ENCODE data around the gene CKM.

The CKM gene

GRCh38 chr19:45295873-45296272 is 26.8 kb downstream of the CKM start:
- no peaks in the 10 kb centered on the region for H3K79me2 ChIP-seq (ENCODE audit: low read length)
- no peaks in the 10 kb centered on the region for H4K20me1 ChIP-seq (ENCODE audit: insufficient read depth, low read length)
- H2AFZ ChIP-seq (ENCODE audit: low read depth, low read length): no peak overlapping the region
- H3K27ac ChIP-seq (ENCODE audit: low read length): no peak overlapping the region
- H3K9me3 ChIP-seq (ENCODE audit: insufficient read depth, low read length): no peaks in the 10 kb centered on the region
- no peak overlapping the region for H3K4me3 ChIP-seq (ENCODE audit: low read length)
- peaks cover 9% of the 10 kb centered on the region for H3K36me3 ChIP-seq (replicated peaks; ENCODE audit: low read depth, low read length)
- H3K9ac ChIP-seq (ENCODE audit: low read length): no peak overlapping the region
- TF ChIP-seq, protein P1, sequence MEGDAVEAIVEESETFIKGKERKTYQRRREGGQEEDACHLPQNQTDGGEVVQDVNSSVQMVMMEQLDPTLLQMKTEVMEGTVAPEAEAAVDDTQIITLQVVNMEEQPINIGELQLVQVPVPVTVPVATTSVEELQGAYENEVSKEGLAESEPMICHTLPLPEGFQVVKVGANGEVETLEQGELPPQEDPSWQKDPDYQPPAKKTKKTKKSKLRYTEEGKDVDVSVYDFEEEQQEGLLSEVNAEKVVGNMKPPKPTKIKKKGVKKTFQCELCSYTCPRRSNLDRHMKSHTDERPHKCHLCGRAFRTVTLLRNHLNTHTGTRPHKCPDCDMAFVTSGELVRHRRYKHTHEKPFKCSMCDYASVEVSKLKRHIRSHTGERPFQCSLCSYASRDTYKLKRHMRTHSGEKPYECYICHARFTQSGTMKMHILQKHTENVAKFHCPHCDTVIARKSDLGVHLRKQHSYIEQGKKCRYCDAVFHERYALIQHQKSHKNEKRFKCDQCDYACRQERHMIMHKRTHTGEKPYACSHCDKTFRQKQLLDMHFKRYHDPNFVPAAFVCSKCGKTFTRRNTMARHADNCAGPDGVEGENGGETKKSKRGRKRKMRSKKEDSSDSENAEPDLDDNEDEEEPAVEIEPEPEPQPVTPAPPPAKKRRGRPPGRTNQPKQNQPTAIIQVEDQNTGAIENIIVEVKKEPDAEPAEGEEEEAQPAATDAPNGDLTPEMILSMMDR (IDR thresholded peaks at IDR 0.05; ENCODE audit: low read depth, low read length): no peak
- no peak for TF ChIP-seq EZH2phosphoT487 (IDR thresholded peaks at IDR 0.05; ENCODE audit: low read depth)
- H3K4me1 ChIP-seq (ENCODE audit: low read length): no peaks in the 10 kb centered on the region
- H3K4me2 ChIP-seq (ENCODE audit: low read length): no peak overlapping the region
- no peaks in the 10 kb centered on the region for H3K27me3 ChIP-seq (ENCODE audit: low read depth, low read length)

- no peak overlapping the region for H2AFZ ChIP-seq (ENCODE audit: low read depth, low read length)
- H4K20me1 ChIP-seq (ENCODE audit: insufficient read depth, low read length): no peaks in the 10 kb centered on the region
- TF ChIP-seq, protein P1 (IDR thresholded peaks at IDR 0.05; ENCODE audit: low read depth, low read length): no peak
- no peak for TF ChIP-seq EZH2phosphoT487 (IDR thresholded peaks at IDR 0.05; ENCODE audit: low read depth)
- H3K27ac ChIP-seq (ENCODE audit: low read length): no peak overlapping the region
- H3K36me3 ChIP-seq (replicated peaks; ENCODE audit: low read depth, low read length): peaks cover 9% of the 10 kb centered on the region
- no peaks in the 10 kb centered on the region for H3K4me1 ChIP-seq (ENCODE audit: low read length)
- no peak overlapping the region for H3K9ac ChIP-seq (ENCODE audit: low read length)
- no peaks in the 10 kb centered on the region for H3K79me2 ChIP-seq (ENCODE audit: low read length)
- no peaks in the 10 kb centered on the region for H3K27me3 ChIP-seq (ENCODE audit: low read depth, low read length)
- no peak overlapping the region for H3K4me2 ChIP-seq (ENCODE audit: low read length)
- H3K4me3 ChIP-seq (ENCODE audit: low read length): no peak overlapping the region
- no peaks in the 10 kb centered on the region for H3K9me3 ChIP-seq (ENCODE audit: insufficient read depth, low read length)
Measured at GRCh38 chr19:45294291-45295029, 28.2 kb downstream of the CKM start.

GRCh38 chr19:45293682-45294081 is 29.0 kb downstream of the CKM start:
- TF ChIP-seq, protein P1 (IDR thresholded peaks at IDR 0.05; ENCODE audit: low read depth, low read length): no peak
- TF ChIP-seq EZH2phosphoT487 (IDR thresholded peaks at IDR 0.05; ENCODE audit: low read depth): no peak
- no peaks in the 10 kb centered on the region for H3K4me1 ChIP-seq (ENCODE audit: low read length)
- no peak overlapping the region for H3K4me2 ChIP-seq (ENCODE audit: low read length)
- no peaks in the 10 kb centered on the region for H3K27me3 ChIP-seq (ENCODE audit: low read depth, low read length)
- no peaks in the 10 kb centered on the region for H3K9me3 ChIP-seq (ENCODE audit: insufficient read depth, low read length)
- no peak overlapping the region for H3K4me3 ChIP-seq (ENCODE audit: low read length)
- no peak overlapping the region for H3K27ac ChIP-seq (ENCODE audit: low read length)
- H3K79me2 ChIP-seq (ENCODE audit: low read length): no peaks in the 10 kb centered on the region
- peaks cover 9% of the 10 kb centered on the region for H3K36me3 ChIP-seq (replicated peaks; ENCODE audit: low read depth, low read length)
- H2AFZ ChIP-seq (ENCODE audit: low read depth, low read length): no peak overlapping the region
- H4K20me1 ChIP-seq (ENCODE audit: insufficient read depth, low read length): no peaks in the 10 kb centered on the region
- H3K9ac ChIP-seq (ENCODE audit: low read length): no peak overlapping the region

- Histone ChIP-seq H3K36me3 (replicated peaks; ENCODE audit: low read depth, low read length) (peaks cover 9% of the 10 kb centered on the region), H3K4me1 (ENCODE audit: low read length) (no peaks in the 10 kb centered on the region), H4K20me1 (ENCODE audit: insufficient read depth, low read length) (no peaks in the 10 kb centered on the region), H2AFZ (ENCODE audit: low read depth, low read length) (no peak overlapping the region), H3K79me2 (ENCODE audit: low read length) (no peaks in the 10 kb centered on the region), H3K9ac (ENCODE audit: low read length) (no peak overlapping the region), H3K4me3 (ENCODE audit: low read length) (no peak overlapping the region), H3K9me3 (ENCODE audit: insufficient read depth, low read length) (no peaks in the 10 kb centered on the region), H3K27me3 (ENCODE audit: low read depth, low read length) (no peaks in the 10 kb centered on the region), H3K27ac (ENCODE audit: low read length) (no peak overlapping the region), H3K4me2 (ENCODE audit: low read length) (no peak overlapping the region)
- TF ChIP-seq, protein P1 (IDR thresholded peaks at IDR 0.05; ENCODE audit: low read depth, low read length): no peak
- no peak for TF ChIP-seq EZH2phosphoT487 (IDR thresholded peaks at IDR 0.05; ENCODE audit: low read depth)
Measured at GRCh38 chr19:45291834-45292233, 30.8 kb downstream of the CKM start.

Data from OCI-LY3 (cell line).